ENCODE data around the gene SLC6A7. TPM values are rescaled to one million over a fixed set of nuclear protein-coding genes. Genes with fewer than 3 reads are reported as not detected.

SLC6A7 gene
- total RNA-seq, 1 experiment from 2014 or later: not detected

GRCh38 chr5:150149618-150150017 is 40.2 kb upstream of the SLC6A7 start:
- H3K36me3 ChIP-seq: peaks cover 75% of the 10 kb centered on the region
- no peaks in the 10 kb centered on the region for H3K9me3 ChIP-seq (replicated peaks)
- no peak overlapping the region for H3K27ac ChIP-seq
- H3K4me1 ChIP-seq (replicated peaks): peaks cover 55% of the 10 kb centered on the region
- H3K4me3 ChIP-seq: no peak overlapping the region
- DNase-seq (ENCODE audit: low read depth in 1 of 2, low spot score in 2 of 2): no peak
- H3K27me3 ChIP-seq (replicated peaks): no peaks in the 10 kb centered on the region

GRCh38 chr5:150152636-150153462 is 37.0 kb upstream of the SLC6A7 start:
- Histone ChIP-seq H3K4me3 (no peak overlapping the region), H3K9me3 (replicated peaks) (no peaks in the 10 kb centered on the region), H3K27ac (no peak overlapping the region), H3K4me1 (replicated peaks) (peaks cover 64% of the 10 kb centered on the region), H3K27me3 (replicated peaks) (no peaks in the 10 kb centered on the region), H3K36me3 (peaks cover 55% of the 10 kb centered on the region)
- DNase-seq (ENCODE audit: low read depth in 1 of 2, low spot score in 2 of 2): peak; percentile 67 to 75

GRCh38 chr5:150153483-150153882 is 36.4 kb upstream of the SLC6A7 start:
- H3K9me3 ChIP-seq (replicated peaks): no peaks in the 10 kb centered on the region
- H3K4me3 ChIP-seq: peak overlapping the region; percentile 43; the same call in 1 of the 2 replicates
- peaks cover 64% of the 10 kb centered on the region for H3K4me1 ChIP-seq (replicated peaks)

GRCh38 chr5:150153957-150154617 is 35.8 kb upstream of the SLC6A7 start:
- peak; percentile 83 to 87 for DNase-seq (ENCODE audit: low read depth in 1 of 2, low spot score in 2 of 2)
- H3K36me3 ChIP-seq: peaks cover 43% of the 10 kb centered on the region
- H3K4me3 ChIP-seq: peak overlapping the region; percentile 43
- H3K9me3 ChIP-seq (replicated peaks): no peaks in the 10 kb centered on the region
- H3K27me3 ChIP-seq (replicated peaks): no peaks in the 10 kb centered on the region
- peak overlapping the region; percentile 33 for H3K27ac ChIP-seq
- peaks cover 70% of the 10 kb centered on the region for H3K4me1 ChIP-seq (replicated peaks)

More at GRCh38 chr5:150153483-150153882, 36.4 kb upstream of the SLC6A7 start:
- Histone ChIP-seq H3K27ac (no peak overlapping the region), H3K27me3 (replicated peaks) (no peaks in the 10 kb centered on the region), H3K36me3 (peaks cover 49% of the 10 kb centered on the region)
- DNase-seq (ENCODE audit: low read depth in 1 of 2, low spot score in 2 of 2): no peak

GRCh38 chr5:150154618-150155128 is 35.2 kb upstream of the SLC6A7 start:
- Histone ChIP-seq H3K27me3 (replicated peaks) (no peaks in the 10 kb centered on the region), H3K9me3 (replicated peaks) (no peaks in the 10 kb centered on the region), H3K4me1 (replicated peaks) (peaks cover 76% of the 10 kb centered on the region), H3K27ac (peak overlapping the region; percentile 33), H3K4me3 (peak overlapping the region; percentile 43), H3K36me3 (peaks cover 38% of the 10 kb centered on the region)
- no peak for DNase-seq (ENCODE audit: low read depth in 1 of 2, low spot score in 2 of 2)

GRCh38 chr5:150155258-150156026 is 34.4 kb upstream of the SLC6A7 start, which contains the start of gene PDGFRB:
TSS of gene PDGFRB (minus strand) at chr5:150155845. CDS start at chr5:150137047, 18,798 bp downstream.
- Histone ChIP-seq H3K4me3 (peak within 1 kb of the TSS; percentile 43), H3K9me3 (replicated peaks) (no peaks in the 10 kb centered on the region), H3K27me3 (replicated peaks) (no peaks in the 10 kb centered on the region), H3K4me1 (replicated peaks) (peaks cover 83% of the 10 kb centered on the region), H3K36me3 (peaks cover 33% of the 10 kb centered on the region), H3K27ac (peak within 1 kb of the TSS; percentile 35)
- peak; percentile 96 for DNase-seq (ENCODE audit: low read depth in 1 of 2, low spot score in 2 of 2)

GRCh38 chr5:150156027-150156368 is 33.9 kb upstream of the SLC6A7 start:
- DNase-seq (ENCODE audit: low read depth in 1 of 2, low spot score in 2 of 2): no peak
- peaks cover 29% of the 10 kb centered on the region for H3K36me3 ChIP-seq
- peak overlapping the region; percentile 43 for H3K4me3 ChIP-seq
- H3K9me3 ChIP-seq (replicated peaks): no peaks in the 10 kb centered on the region
- no peaks in the 10 kb centered on the region for H3K27me3 ChIP-seq (replicated peaks)
- H3K27ac ChIP-seq: peak overlapping the region; percentile 35
- H3K4me1 ChIP-seq (replicated peaks): peaks cover 89% of the 10 kb centered on the region

- peak overlapping the region; percentile 35 for H3K27ac ChIP-seq
- H3K4me1 ChIP-seq (replicated peaks): peaks cover 90% of the 10 kb centered on the region
- H3K27me3 ChIP-seq (replicated peaks): no peaks in the 10 kb centered on the region
- H3K36me3 ChIP-seq: peaks cover 24% of the 10 kb centered on the region
- no peak overlapping the region for H3K4me3 ChIP-seq
- DNase-seq (ENCODE audit: low read depth in 1 of 2, low spot score in 2 of 2): no peak
- H3K9me3 ChIP-seq (replicated peaks): no peaks in the 10 kb centered on the region
These were observed 33.3 kb upstream of the SLC6A7 start for GRCh38 chr5:150156540-150156939.

- Histone ChIP-seq H3K27ac (no peak overlapping the region), H3K4me3 (no peak overlapping the region), H3K36me3 (peaks cover 21% of the 10 kb centered on the region), H3K9me3 (replicated peaks) (no peaks in the 10 kb centered on the region), H3K4me1 (replicated peaks) (peaks cover 94% of the 10 kb centered on the region), H3K27me3 (replicated peaks) (no peaks in the 10 kb centered on the region)
- peak in 1 of 2 experiments; percentile 28 for DNase-seq (ENCODE audit: low read depth in 1 of 2, low spot score in 2 of 2)
These were observed 32.7 kb upstream of the SLC6A7 start for GRCh38 chr5:150157168-150157567.

GRCh38 chr5:150158170-150158949 is 31.5 kb upstream of the SLC6A7 start:
- Histone ChIP-seq H3K36me3 (peaks cover 9% of the 10 kb centered on the region), H3K4me3 (no peak overlapping the region), H3K27ac (peak overlapping the region; percentile 36), H3K4me1 (replicated peaks) (peaks cover 84% of the 10 kb centered on the region), H3K27me3 (replicated peaks) (no peaks in the 10 kb centered on the region), H3K9me3 (replicated peaks) (no peaks in the 10 kb centered on the region)
- peak; percentile 79 to 83 for DNase-seq (ENCODE audit: low read depth in 1 of 2, low spot score in 2 of 2)

- Histone ChIP-seq H3K4me3 (no peak overlapping the region), H3K27me3 (replicated peaks) (no peaks in the 10 kb centered on the region), H3K4me1 (replicated peaks) (peaks cover 77% of the 10 kb centered on the region), H3K9me3 (replicated peaks) (no peaks in the 10 kb centered on the region), H3K36me3 (peaks cover 2% of the 10 kb centered on the region), H3K27ac (peak overlapping the region; percentile 36)
- no peak for DNase-seq (ENCODE audit: low read depth in 1 of 2, low spot score in 2 of 2)
These were observed 30.8 kb upstream of the SLC6A7 start for GRCh38 chr5:150159031-150159430.

GRCh38 chr5:150159741-150160179 is 30.1 kb upstream of the SLC6A7 start:
- Histone ChIP-seq H3K4me1 (replicated peaks) (peaks cover 70% of the 10 kb centered on the region), H3K27me3 (replicated peaks) (no peaks in the 10 kb centered on the region), H3K27ac (peak overlapping the region; percentile 40), H3K4me3 (no peak overlapping the region), H3K36me3 (no peaks in the 10 kb centered on the region; the same call in 1 of the 2 replicates), H3K9me3 (replicated peaks) (no peaks in the 10 kb centered on the region)
- DNase-seq (ENCODE audit: low read depth in 1 of 2, low spot score in 2 of 2): peak; percentile 79 to 84

All from SJSA1 (cell line).